ENCODE data around the gene C6.

- TF ChIP-seq CTCF (IDR thresholded peaks at IDR 0.05): no peak
- no peak for TF ChIP-seq EP300 (IDR thresholded peaks at IDR 0.05)
Measured at GRCh38 chr5:41223962-41224361, 10.6 kb upstream of the C6 start.

All from stomach (tissue), 4 donors.